ENCODE data around the gene NCF1. TPM values are rescaled to one million over a fixed set of nuclear protein-coding genes. Genes with fewer than 3 reads are reported as not detected.
"Not testable (repeated sequence)": the region's sequence is repeated elsewhere in the genome, so short reads cannot be mapped to it uniquely, and the experiment has no call there.

The NCF1 gene
- total RNA-seq, 1 experiment from 2014 or later: not detected

GRCh38 chr7:74829959-74830358, 56.1 kb downstream of the NCF1 start:
- BruUV-seq (replicated peaks); H3K4me1 ChIP-seq (ENCODE audit: insufficient read depth, low read length, poor library complexity, severe bottlenecking); H3K36me3 ChIP-seq (ENCODE audit: insufficient read depth, low read length, poor library complexity, severe bottlenecking); POLR2A ChIA-PET (ENCODE audit: low non-redundant PET); intact Hi-C loops (cut with micrococcal nuclease; ENCODE audit: unreplicated experiment); H3K9me3 ChIP-seq (ENCODE audit: low read depth, low read length, poor library complexity, severe bottlenecking); H3K27me3 ChIP-seq (replicated peaks; ENCODE audit: insufficient read depth, low read depth, low read length, poor library complexity); H3K27ac ChIP-seq (ENCODE audit: low read depth, low read length, poor library complexity, severe bottlenecking); DNase-seq (ENCODE audit: low spot score); H3K4me3 ChIP-seq (ENCODE audit: low read depth, low read length, poor library complexity, severe bottlenecking); CTCF ChIA-PET: not testable (repeated sequence)

- H3K9me3 ChIP-seq (ENCODE audit: low read depth, low read length, poor library complexity, severe bottlenecking); BruUV-seq (replicated peaks); CTCF ChIA-PET; POLR2A ChIA-PET (ENCODE audit: low non-redundant PET); H3K27me3 ChIP-seq (replicated peaks; ENCODE audit: insufficient read depth, low read depth, low read length, poor library complexity); intact Hi-C loops (cut with micrococcal nuclease; ENCODE audit: unreplicated experiment); H3K4me1 ChIP-seq (ENCODE audit: insufficient read depth, low read length, poor library complexity, severe bottlenecking); DNase-seq (ENCODE audit: low spot score); H3K4me3 ChIP-seq (ENCODE audit: low read depth, low read length, poor library complexity, severe bottlenecking); H3K27ac ChIP-seq (ENCODE audit: low read depth, low read length, poor library complexity, severe bottlenecking); H3K36me3 ChIP-seq (ENCODE audit: insufficient read depth, low read length, poor library complexity, severe bottlenecking): not testable (repeated sequence)
Observed at GRCh38 chr7:74830411-74830810, 56.6 kb downstream of the NCF1 start.

Other genes with a start within 250 kb of the NCF1 start
- gene GTF2I, start 116.3 kb upstream of the NCF1 start, total RNA-seq (2021): 250 and 270 TPM in 2 replicates
- gene GTF2IRD2, start 77.6 kb downstream of the NCF1 start, total RNA-seq (2021): 8.2 and 8.6 TPM in 2 replicates
- gene CASTOR2, start 190.7 kb downstream of the NCF1 start, total RNA-seq (2021): 20.5 and 29.9 TPM in 2 replicates

Measured in A673 (cell line).